Measurements from ENCODE around the gene SBF1.

- TF ChIP-seq CTCF (IDR thresholded peaks at IDR 0.05; ENCODE audit: poor library complexity, severe bottlenecking): no peak
- TF ChIP-seq POLR2AphosphoS5 (IDR thresholded peaks at IDR 0.05): no peak
- no peak for TF ChIP-seq EP300 (conservative IDR thresholded peaks at IDR 0.05; ENCODE audit: poor library complexity, severe bottlenecking)
- TF ChIP-seq REST (IDR thresholded peaks at IDR 0.05; ENCODE audit: borderline replicate concordance): no peak
- no peak for TF ChIP-seq EZH2 (IDR thresholded peaks at IDR 0.05; ENCODE audit: borderline replicate concordance, insufficient read depth, low read length, poor library complexity, severe bottlenecking)
- no peak for TF ChIP-seq MXI1 (conservative IDR thresholded peaks at IDR 0.05; ENCODE audit: poor library complexity, severe bottlenecking)
- TF ChIP-seq TAF1 (IDR thresholded peaks at IDR 0.05; ENCODE audit: low read depth): no peak
These were observed 54.3 kb downstream of the SBF1 start for GRCh38 chr22:50420581-50420980.
